Renal cortex interstitium (tissue), 11 donors: ENCODE measurements around the gene ESYT3. TPM values are rescaled to one million over a fixed set of nuclear protein-coding genes. Genes with fewer than 3 reads are reported as not detected.
"Not testable (repeated sequence)": the region's sequence is repeated elsewhere in the genome, so short reads cannot be mapped to it uniquely, and the experiment has no call there.

Experiments used
- DNase-seq, 11 donors: peaks; one replicate each; pipeline ENCODE4 v3.0.0-alpha.2; 2013; ENCODE audit warnings: low read depth in 9 of 11, low spot score in 4 of 11; ENCODE audit errors: extremely low read depth in 1 of 11
- polyA plus RNA-seq, 3 donors: library from polyadenylated mRNA; unstranded; fragments of 120-200 nt; gene quantifications; one replicate each; pipeline ENCODE4 v1.2.1, GENCODE V29; 2013; ENCODE audit not compliant: insufficient read length in 3 of 3

The ESYT3 gene
- polyA plus RNA-seq, 3 donors, result 1.2 to 1.9 (median 1.4) TPM

GRCh38 chr3:138474163-138474562 lies 39.7 kb downstream of the ESYT3 start:
- DNase-seq, result no peak

GRCh38 chr3:138476526-138476925 lies 42.1 kb downstream of the ESYT3 start:
- no peak for DNase-seq

- DNase-seq, result no peak
Measured at GRCh38 chr3:138477120-138477519, 42.7 kb downstream of the ESYT3 start.

- no peak for DNase-seq
Measured at GRCh38 chr3:138477801-138478200, 43.4 kb downstream of the ESYT3 start.

GRCh38 chr3:138479438-138479863 lies 45.0 kb downstream of the ESYT3 start:
- DNase-seq, result peak in 7 of 11 donors; percentile 6 to 20 (median 9)

DNA sequence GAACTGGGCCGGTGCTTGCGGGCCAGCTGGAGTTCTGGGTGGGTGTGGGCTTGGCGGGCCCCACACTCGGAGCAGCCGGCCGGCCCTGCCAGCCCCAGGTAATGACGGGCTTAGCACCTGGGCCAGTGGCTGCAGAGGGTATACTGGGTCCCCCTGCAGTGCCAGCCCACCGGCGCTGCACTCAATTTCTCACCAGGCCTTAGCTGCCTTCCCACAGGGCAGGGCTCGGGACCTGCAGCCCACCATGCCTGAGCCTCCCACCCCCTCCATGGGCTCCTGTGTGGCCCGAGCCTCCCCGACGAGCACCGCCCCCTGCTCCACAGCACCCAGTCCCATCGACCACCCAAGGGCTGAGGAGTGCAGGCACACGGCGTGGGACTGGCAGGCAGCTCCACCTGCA lies 50.3 kb downstream of the ESYT3 start:
- not testable (repeated sequence) for DNase-seq

- DNase-seq, result not testable (repeated sequence)
Measured at GRCh38 chr3:138486580-138486979, 52.2 kb downstream of the ESYT3 start.

DNA sequence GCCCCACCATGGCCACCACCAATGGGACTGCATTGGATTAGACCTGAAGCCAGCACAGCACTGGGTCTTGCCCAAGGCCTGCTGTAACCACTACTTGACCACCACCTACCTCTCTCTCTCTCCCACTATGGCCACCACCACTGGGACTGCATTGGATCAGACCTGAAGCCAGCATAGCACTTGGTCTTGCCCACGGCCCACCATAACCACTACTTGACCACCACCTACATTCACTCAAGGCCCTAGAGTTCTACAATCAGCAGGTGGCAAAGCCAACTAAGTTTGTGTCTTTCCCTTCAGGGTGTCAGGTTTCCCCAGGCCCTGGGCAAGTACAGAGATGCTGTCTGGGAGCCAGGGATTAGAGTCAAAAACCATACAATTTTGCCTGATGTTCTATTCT lies 57.6 kb downstream of the ESYT3 start:
- no peak for DNase-seq

DNA sequence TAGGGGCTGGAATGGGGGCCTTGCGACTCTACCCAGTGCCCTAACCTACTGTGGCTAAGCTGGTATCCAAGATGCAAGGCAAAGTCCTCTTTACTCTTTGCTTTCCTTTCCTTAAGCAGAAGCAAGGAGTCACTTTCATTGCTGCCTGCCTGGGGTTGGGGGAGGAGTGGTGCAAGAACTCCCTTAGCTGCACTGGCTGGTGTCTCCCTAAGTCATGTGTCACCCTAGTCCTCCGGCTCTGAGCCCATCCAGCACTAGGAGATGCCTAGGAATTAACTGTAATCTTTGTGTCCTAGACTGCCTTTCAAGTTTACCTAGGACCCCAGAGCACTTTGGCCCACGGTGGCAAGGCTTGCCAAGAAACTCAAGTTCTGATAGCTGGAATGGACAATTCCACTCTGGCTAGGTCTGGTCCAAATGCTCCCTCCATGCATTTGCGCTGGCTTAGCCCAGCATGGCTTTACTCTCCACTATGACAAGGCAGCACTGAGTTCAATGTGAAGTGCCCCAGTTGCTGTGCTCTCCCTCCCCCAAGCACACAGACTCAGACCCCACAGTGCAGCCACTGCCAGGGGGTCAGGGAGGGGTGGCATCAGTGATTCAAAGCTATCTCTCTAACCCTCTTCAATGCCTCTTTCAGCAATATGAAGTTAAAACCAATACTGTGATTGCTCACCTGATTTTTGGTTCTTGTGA lies 58.7 kb downstream of the ESYT3 start:
- no peak for DNase-seq

- no peak for DNase-seq
Measured at GRCh38 chr3:138493804-138494606, 59.6 kb downstream of the ESYT3 start.

- no peak for DNase-seq
Measured at GRCh38 chr3:138494607-138494929, 60.2 kb downstream of the ESYT3 start.

DNA sequence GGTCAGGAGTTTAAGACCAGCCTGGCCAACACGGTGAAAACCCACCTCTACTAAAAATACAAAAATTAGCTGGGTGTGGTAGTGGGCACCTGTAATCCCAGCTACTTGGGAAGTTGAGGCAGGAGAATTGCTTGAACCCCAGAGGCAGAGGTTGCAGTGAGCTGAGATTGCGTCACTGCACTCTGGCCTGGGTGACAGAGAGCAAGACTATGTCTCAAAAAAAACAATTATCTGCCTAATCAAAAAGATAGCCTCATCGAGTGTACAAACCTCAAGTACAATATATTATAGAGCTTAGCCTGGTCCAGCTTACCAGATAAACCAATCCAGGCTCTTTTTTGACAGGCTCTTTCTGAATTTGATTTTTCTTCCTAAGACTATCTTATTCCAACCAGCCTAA lies 61.2 kb downstream of the ESYT3 start:
- DNase-seq, result not testable (repeated sequence)

DNA sequence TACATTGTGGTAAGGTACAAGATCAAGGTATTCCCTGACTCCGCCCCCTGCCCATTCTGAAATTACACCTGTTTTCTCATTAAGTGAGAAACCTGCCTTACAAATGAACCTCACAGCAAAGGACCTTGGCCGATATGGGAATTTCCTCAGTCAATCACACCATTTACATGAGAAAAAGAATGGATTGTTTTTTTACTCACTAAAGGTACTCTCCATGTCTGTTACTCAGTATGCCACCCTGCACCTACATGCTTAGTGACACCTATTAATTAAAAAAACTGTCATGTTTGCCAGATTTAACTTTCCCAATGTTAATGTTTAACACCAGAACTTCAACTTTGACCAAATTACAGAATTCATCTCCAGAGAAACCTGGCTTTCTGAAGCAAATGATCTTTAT lies 62.0 kb downstream of the ESYT3 start:
- DNase-seq, result no peak

DNA sequence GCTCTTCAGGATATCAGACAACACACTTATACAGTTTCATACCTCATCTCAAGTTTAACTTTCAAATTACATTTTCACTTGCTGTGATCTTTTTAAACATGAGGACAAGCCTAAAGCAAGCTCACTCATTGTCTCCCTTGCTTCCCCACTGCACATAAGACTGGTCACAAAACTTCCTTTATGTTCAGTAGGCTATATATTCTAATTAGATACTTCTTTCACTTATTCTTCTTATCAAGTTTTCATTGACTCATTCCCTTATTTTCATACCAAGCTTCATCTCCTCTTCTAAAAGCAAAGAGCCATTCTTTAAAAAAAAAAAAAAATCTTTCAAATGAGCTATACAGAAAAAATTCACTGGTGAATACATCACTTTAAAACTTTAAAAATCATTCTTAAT lies 62.6 kb downstream of the ESYT3 start:
- no peak for DNase-seq

DNA sequence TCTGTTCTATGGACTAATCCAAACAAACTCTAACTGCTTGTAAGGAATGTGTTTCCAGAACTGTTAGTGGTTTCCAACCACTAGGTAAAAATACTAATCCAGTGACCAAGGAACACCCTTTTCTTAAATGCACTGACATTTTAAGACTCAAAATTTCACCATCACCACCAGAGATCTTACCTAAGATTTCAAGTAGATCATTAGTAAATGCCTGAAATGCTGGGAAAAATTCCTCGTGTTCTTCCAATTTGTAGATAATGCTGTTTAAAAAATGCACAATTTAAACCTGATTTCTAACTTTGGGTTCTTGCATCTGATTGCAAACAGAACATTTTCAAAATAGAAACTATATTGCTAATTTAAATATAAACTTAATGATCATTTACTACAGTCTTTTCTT lies 63.4 kb downstream of the ESYT3 start:
- DNase-seq, result no peak

DNA sequence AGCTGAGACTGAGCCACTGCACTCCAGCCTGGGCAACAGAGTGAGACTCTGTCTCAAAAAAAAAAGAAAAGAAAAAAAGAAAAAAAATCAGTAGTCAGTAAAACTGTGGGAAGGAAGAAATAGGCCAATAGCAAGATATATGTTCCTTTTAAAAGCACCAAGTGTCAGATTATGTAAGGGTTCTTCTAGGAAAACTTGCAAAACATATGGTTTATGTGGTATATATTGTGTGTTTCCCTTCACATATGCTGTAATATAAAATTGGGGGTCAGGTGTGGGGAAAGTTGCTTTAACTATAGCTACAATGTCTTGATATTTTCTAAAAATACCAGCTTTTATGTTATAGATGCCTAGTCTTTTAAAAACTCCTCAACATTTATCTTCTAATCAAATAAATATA lies 64.6 kb downstream of the ESYT3 start:
- DNase-seq, result no peak

DNA sequence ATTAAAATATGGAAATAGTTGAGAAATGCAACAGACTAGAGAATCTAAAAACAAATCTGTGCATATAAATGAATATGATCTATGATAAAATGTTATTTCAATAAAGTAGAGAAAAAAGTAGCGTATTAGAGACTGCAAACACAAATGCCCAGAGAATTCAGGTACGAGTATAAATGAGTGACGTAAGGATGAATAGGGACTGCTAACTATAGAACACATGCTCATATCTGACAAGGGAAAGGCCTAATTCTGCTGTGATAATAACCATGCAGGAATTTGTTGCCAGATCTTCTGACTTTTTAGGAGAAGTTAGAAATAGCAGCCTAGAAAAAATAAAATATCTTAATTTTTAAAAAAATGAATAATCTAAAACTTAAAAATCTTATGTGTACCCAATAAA lies 73.1 kb downstream of the ESYT3 start:
- no peak for DNase-seq

GRCh38 chr3:138509586-138509985 lies 75.2 kb downstream of the ESYT3 start:
- DNase-seq, result no peak

GRCh38 chr3:138511945-138512344 lies 77.5 kb downstream of the ESYT3 start:
- DNase-seq, result no peak

GRCh38 chr3:138513090-138513843 lies 78.9 kb downstream of the ESYT3 start:
- no peak for DNase-seq
